Body of pancreas (tissue), 4 donors: Measurements from ENCODE around the gene DNAAF8. TPM values are rescaled to one million over a fixed set of nuclear protein-coding genes. Genes with fewer than 3 reads are reported as not detected.

Source experiments
- ATAC-seq: fragments of 150-250 bp; one replicate; pipeline ENCODE4 v1.9.1; 2016
- DNase-seq, 4 donors: peaks; one replicate each; pipeline ENCODE4 v3.0.0-alpha.2; 2019
- H3K27ac ChIP-seq, 4 donors: fragments of 200-600 bp; sonication (generic); 1 replicate in 3 of 4; 2 replicates in 1 of 4; pipeline versions ENCODE4 v1.5.1 to v1.6.1; 2016 to 2019; ENCODE audit warnings: mild to moderate bottlenecking in 1 of 4, mixed read lengths in 1 of 4, moderate library complexity in 1 of 4
- H3K27me3 ChIP-seq, 2 donors: fragments of 200-600 bp; sonication (generic); one replicate each; pipeline ENCODE4 v1.6.0; 2016; ENCODE audit warnings: mild to moderate bottlenecking in 1 of 2
- H3K36me3 ChIP-seq, 2 donors: fragments of 200-600 bp; sonication (generic); replicated peaks in 1 of 2; 2 replicates each; pipeline ENCODE4 v1.5.1; 2016; ENCODE audit warnings: low read depth in 2 of 2; ENCODE audit not compliant: insufficient read depth in 1 of 2
- H3K4me1 ChIP-seq: fragments of 200-600 bp; sonication (generic); one replicate; pipeline ENCODE4 v1.6.0; 2016
- H3K4me3 ChIP-seq, 2 donors: fragments of 200-600 bp; sonication (generic); 1 replicate in 1 of 2; 2 replicates in 1 of 2; pipeline ENCODE4 v1.5.1; 2016 to 2019
- H3K9me3 ChIP-seq, 3 donors: fragments of 200-600 bp; sonication (generic); 1 replicate in 2 of 3; 2 replicates in 1 of 3; pipeline ENCODE4 v1.5.1; 2016
- CTCF ChIP-seq, 7 experiments: fragments of 450-650 bp in 4 of 7; fragments of 200-600 bp in 3 of 7; sonication (generic) in 3 of 7; IDR thresholded peaks; one replicate each; pipeline ENCODE4 v1.5.1; 2016 to 2019; ENCODE audit warnings: antibody characterized with exemption in 7 of 7
- POLR2A ChIP-seq, 3 donors: fragments of 450-650 bp; IDR thresholded peaks; one replicate each; pipeline ENCODE4 v1.6.1; 2016; ENCODE audit warnings: antibody characterized with exemption in 3 of 3, mild to moderate bottlenecking in 2 of 3
- WGBS, 2 donors: methylation state at CpG; one replicate each; pipeline ENCODE4 v1.1.5; 2017; 5-methylcytosine and 5-hydroxymethylcytosine counted together
- intact Hi-C: fragments of 100-400 bp; cut with DNase I; formaldehyde crosslinking; loops from one replicate; pipeline ENCODE4 v1.15.1; 2023
- total RNA-seq, 2 donors: library from RNA; depleted of rRNA; stranded (reverse); fragments of >200 nt; gene quantifications; one replicate each; pipeline ENCODE4 v1.1.0, GENCODE V29; 2016

The DNAAF8 gene
- total RNA-seq, 2 donors from 2014 or later = under 0.01 to 0.26 TPM

GRCh38 chr16:4765511-4766474 is 31.5 kb downstream of the DNAAF8 start:
- H3K9me3 ChIP-seq = no peaks in the 10 kb centered on the region

GRCh38 chr16:4766875-4767628 is 32.7 kb downstream of the DNAAF8 start, which contains the start of gene ZNF500:
Gene ZNF500, minus strand, starts transcription at chr16:4767162. Its CDS starts 1,184 bp downstream, at chr16:4765978.
- WGBS, 2 donors = 2 to 24% methylated on average over 12 to 69 of the region's 72 CpGs

More at GRCh38 chr16:4765511-4766474, 31.5 kb downstream of the DNAAF8 start:
- TF ChIP-seq CTCF (IDR thresholded peaks at IDR 0.05) (no peak), POLR2A (IDR thresholded peaks at IDR 0.05) (no peak)
- no peak for ATAC-seq
- Histone ChIP-seq H3K4me3 (peak overlapping the region in 1 of 2 donors; percentile 96), H3K36me3 (peaks cover 0 to 13% of the 10 kb centered on the region in 2 donors), H3K27me3 (no peaks in the 10 kb centered on the region), H3K27ac (peak overlapping the region in 2 of 4 donors; percentile 86 to 87), H3K4me1 (peaks cover 27% of the 10 kb centered on the region)
- WGBS, 2 donors = 64 to 76% methylated on average over 9 to 24 of the region's 26 CpGs
- no peak for DNase-seq
- intact Hi-C loops = no loop called here

GRCh38 chr16:4767872-4768548 is 33.7 kb downstream of the DNAAF8 start:
- Histone ChIP-seq H3K9me3 (no peaks in the 10 kb centered on the region), H3K36me3 (peaks cover 0 to 7% of the 10 kb centered on the region in 2 donors), H3K27me3 (no peaks in the 10 kb centered on the region), H3K4me3 (no peak overlapping the region), H3K27ac (peak overlapping the region; percentile 72 to 87 (median 79)), H3K4me1 (peaks cover 27% of the 10 kb centered on the region)
- WGBS, 2 donors = 31 to 45% methylated on average over 17 of the region's 17 CpGs
- ATAC-seq (no peak), DNase-seq (peak; percentile 25 to 37 (median 31))
- intact Hi-C loops = no loop called here
- TF ChIP-seq POLR2A (IDR thresholded peaks at IDR 0.05) = no peak
- TF ChIP-seq CTCF (IDR thresholded peaks at IDR 0.05) = no peak

More at GRCh38 chr16:4766875-4767628, 32.7 kb downstream of the DNAAF8 start, which contains the start of gene ZNF500:
- no peaks in the 10 kb centered on the region for H3K27me3 ChIP-seq
- peaks cover 27% of the 10 kb centered on the region for H3K4me1 ChIP-seq
- H3K36me3 ChIP-seq = peaks cover 0 to 10% of the 10 kb centered on the region in 2 donors
- ATAC-seq = peak; percentile 91
- H3K27ac ChIP-seq = peak within 1 kb of the TSS; percentile 72 to 87 (median 79)
- peak; percentile 98 to 99 (median 98) for DNase-seq
- H3K4me3 ChIP-seq = peak within 1 kb of the TSS; percentile 55 to 96
- intact Hi-C loops = no loop called here
- H3K9me3 ChIP-seq = no peaks in the 10 kb centered on the region
- TF ChIP-seq POLR2A (IDR thresholded peaks at IDR 0.05) (peak; percentile 25 to 70 (median 70)), CTCF (IDR thresholded peaks at IDR 0.05) (peak in 1 of 7 experiments; percentile 14)

- intact Hi-C loops = no loop called here
- Histone ChIP-seq H3K27me3 (no peaks in the 10 kb centered on the region), H3K4me3 (peak overlapping the region; percentile 10 to 35), H3K4me1 (peaks cover 27% of the 10 kb centered on the region), H3K9me3 (no peaks in the 10 kb centered on the region), H3K27ac (peak overlapping the region; percentile 72 to 87 (median 79)), H3K36me3 (peaks cover 0 to 2% of the 10 kb centered on the region in 2 donors)
- 3 to 6% methylated on average over 24 to 48 of the region's 48 CpGs for WGBS, 2 donors
- DNase-seq (peak; percentile 97 to 98 (median 98)), ATAC-seq (peak; percentile 91)
- TF ChIP-seq CTCF (IDR thresholded peaks at IDR 0.05) (no peak), POLR2A (IDR thresholded peaks at IDR 0.05) (peak; percentile 17 to 81 (median 80))
Observed at GRCh38 chr16:4768549-4769305, 34.4 kb downstream of the DNAAF8 start.
